ENCODE data around the gene CCL17.
"Not testable (repeated sequence)": the region's sequence is repeated elsewhere in the genome, so short reads cannot be mapped to it uniquely, and the experiment has no call there.

CCL17 gene

DNA sequence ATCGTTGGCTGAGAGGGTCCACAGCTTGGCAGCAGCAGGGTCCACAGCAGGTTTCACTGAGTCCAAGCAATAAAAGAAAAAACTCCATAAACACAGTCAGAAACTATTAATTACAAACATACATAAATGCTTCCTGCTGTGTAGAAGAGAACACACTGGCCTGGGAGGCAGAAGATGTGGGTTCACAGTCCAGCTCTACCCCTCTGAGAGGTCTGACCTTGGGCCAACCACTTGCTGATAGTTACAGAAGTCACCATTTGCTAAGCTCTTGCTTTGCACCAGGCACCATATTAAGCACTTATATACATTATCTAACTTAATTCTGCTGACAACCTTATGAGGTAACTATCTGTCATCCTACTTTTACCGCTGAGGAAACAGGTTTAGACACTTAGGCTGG lies 27.9 kb downstream of the CCL17 start:
- no peak for DNase-seq (ENCODE audit: low spot score)

DNA sequence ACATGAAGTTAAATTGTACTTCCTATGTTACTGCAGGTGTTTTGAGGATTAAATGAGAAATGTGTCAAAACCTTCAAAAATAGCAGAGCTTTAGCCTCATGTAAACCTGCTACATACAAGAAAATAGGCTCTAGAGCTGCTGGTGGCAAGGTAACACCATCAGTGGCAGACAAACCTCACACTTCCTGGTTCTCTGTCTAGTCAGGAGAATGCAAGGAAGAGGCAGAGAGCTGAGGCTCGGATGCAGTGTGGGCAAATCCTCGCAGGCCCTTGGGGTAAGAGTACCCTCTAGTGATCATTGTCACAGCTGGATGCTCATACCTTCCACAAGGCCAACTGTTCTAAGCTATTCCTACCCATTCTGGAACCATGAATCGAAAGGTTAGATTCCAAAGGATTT lies 28.4 kb downstream of the CCL17 start:
- DNase-seq (ENCODE audit: low spot score): no peak

DNA sequence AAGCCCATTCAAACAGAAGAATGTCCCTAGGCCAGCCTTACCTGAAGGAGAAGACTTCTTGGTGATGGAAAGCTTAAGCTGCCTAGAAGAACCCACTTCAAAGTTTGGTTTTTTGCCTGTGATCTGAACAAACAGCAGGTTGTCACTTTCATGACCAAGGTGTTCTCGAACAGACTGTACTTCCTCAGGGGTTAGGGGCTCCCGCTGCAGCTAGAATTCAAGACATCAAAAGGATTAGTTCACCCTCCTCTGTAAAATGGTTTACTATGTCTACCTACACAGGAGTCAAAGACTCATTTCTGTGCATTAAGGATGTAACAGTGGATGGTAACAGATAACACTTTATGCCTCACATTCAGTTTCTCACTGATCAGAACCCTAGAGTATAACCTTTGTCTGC lies 29.4 kb downstream of the CCL17 start:
- DNase-seq (ENCODE audit: low spot score): no peak

DNA sequence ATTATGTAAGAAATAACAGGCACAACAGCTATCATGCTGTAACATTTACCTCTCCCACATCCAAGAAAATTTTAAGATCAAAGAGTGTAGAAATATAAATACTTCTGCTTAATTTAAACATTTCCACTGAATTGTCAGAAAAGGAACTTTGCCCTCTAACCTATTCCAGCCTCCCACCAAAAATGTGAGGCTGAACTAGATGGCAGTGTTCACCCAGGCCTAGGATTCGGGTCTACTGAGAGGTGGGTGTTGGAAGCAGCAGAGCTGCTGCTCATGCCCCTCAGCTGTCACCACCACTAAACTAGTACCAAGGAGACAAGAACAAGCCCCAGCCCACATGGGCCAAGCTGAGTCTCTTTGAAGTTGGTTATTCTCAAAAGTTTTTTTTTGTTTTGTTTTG lies 31.3 kb downstream of the CCL17 start:
- no peak for DNase-seq (ENCODE audit: low spot score)

DNA sequence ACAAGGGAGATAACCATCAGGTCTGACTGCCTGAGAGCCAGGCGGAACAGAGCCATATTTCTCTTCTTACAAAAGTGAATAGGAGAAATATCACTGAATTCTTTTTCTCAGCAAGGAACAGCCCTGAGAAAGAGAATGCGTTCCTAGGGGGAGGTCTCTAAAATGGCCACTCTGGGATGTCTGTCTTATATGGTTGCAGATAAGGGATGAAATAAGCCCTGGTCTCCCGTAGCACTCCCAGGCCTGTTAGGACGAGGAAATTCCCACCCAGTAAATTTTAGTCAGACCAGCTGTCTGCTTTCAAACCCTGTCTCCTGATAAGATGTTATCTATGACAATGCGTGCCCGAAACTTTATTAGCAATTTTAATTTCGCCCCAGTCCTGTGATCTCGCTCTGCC lies 35.4 kb downstream of the CCL17 start:
- not testable (repeated sequence) for DNase-seq (ENCODE audit: low spot score)

DNA sequence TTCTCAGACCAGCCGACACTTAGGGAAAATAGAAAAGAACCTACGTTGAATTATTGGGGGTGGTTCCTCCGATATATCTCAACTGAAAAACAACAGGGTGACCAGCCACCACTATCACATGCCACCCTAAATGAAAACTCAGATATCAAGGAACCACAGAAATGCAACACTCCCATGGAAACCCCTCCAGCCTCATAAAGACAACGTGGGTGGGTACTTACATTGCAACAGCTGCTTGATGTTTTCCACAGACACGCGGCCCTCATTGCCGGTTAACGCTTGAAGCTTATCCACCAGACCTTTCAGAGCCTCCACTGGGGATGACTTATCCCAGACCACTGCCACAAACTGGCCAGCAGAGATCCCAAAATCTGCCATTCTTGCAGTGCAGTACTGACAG lies 36.0 kb downstream of the CCL17 start:
- not testable (repeated sequence) for DNase-seq (ENCODE audit: low spot score)

DNA sequence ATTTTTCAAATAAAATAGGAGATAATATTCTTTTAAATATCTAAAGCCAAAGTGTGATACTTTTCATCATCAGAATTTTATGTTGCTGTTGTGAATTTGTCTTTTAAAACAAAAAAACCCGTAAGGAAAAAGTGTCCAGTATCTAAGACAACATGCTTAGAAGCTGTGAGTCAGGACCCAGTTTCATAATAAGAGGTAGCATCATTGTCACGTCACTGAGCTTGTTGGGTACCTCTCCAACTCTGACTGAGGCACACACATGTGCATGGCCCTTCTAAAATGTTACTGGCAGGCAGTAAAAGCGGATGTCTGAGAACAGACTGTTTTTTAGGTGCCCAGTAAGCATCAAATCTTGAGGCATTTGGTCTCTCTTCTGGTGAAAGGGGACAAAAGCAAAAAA lies 40.1 kb downstream of the CCL17 start:
- no peak for DNase-seq (ENCODE audit: low spot score)

DNA sequence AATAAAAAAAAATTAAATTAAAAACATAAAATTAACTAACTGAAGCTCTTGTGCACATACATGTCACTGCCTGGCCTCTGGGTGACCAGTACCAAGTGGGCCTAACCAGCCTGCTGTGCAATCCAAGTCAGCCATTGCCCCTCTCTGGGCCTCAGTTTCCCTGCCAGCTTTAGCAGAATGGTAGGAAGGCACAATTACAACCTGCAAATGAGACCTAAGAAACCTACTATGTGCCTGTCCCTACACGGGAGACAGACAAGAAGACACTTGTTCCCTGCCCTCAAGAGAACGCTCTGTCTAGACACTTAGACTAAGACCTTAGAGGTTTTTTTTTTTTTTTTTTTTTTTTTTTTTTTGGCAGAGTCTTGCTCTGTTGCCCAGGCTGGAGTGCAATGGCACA lies 40.9 kb downstream of the CCL17 start:
- no peak for DNase-seq (ENCODE audit: low spot score)

DNA sequence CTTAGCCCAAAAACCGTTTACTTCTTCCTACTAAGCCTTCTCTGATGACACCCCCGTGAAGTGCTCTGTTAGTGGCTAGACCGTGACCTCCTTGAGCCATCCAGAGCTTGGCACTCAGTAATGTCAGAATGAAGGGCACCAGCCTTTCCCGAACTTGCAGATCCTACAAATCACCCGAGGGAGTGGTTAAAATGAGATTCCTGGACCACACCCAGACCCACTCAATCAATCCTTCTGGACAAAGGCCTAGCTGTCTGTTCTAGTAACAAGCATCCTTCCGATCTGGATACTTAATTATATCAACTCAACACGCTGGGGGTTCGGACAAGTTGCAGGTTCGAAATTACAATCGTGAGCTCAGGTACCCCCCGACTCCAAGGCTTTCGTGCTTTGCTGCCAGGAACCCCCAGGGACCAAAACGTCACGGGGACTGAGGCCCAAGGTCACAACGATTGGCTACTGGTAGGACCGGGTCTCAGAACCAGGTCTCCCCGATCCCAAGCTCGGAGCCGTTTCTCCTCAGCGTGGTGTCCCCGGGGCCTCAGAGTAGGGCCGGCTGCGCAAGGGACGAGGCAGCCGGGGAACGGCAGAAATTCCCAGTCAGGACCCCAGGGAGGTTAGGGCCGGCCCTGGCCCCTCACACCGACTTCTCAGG lies 42.1 kb downstream of the CCL17 start:
- peak; percentile 63 for DNase-seq (ENCODE audit: low spot score)

DNA sequence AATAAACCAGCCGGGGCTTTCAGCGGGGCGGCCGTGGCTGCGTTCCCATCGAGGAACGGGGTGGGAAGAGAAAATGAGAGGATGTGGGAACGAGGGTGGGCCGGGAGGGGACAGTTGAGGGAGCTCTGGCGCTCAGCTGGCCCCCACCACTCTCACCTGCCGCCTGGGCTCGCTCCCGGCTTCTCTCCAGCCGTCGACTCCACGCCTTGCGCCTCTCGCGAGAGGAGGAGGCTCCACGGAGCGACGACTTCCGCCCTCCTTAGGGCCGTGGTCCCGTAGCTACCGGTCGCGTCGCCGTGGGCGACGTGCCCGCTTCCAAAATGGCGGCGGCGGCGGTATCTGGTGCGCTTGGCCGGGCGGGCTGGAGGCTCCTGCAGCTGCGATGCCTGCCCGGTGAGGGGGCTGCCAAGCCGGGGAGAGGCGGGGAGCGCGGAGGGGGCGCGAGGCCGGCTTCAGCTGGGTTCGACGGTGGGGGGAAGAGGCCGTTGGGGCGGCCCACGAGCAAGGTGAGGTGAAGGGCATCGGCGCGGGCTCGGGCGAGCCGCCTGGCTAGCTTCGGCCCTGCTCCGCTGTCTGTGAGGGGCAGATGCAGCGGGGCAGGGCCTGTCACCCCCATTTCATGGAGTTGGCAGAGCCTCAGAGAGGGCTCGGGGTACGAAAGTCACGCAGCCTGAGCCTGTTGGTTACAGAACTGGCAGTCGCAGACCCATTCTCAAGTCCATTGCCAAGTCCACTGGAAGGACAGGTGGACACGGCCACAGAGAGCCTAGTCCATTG lies 42.8 kb downstream of the CCL17 start, which contains the start of the genes CIAPIN1 and COQ9:
Gene CIAPIN1, minus strand, starts transcription at position 200 of the 777 bp plus-strand sequence. CDS start 6,457 bp downstream, outside the sequence.
Gene COQ9, plus strand, starts transcription at position 294 of the 777 bp plus-strand sequence. Its CDS starts 27 bp downstream, at position 321.
- DNase-seq (ENCODE audit: low spot score): peak; percentile 93

DNA sequence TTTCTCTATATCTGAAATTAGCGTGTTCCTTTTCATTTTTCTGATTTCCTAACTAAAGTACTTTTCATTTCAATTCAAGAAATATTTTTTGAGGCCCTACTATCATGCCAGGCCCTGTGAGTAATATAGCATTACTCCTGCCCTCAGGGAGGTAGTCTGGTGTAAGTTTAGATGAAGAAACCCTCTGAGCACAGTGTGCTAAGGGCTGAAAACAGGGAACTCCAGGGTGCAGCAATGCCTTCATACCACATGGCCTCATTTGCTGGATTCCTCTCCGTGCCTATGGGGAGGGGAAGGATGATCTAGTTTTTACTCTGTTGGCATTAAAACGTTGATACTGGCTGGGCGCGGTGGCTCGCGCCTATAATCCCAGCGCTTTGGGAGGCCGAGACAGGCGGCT lies 47.5 kb downstream of the CCL17 start:
- DNase-seq (ENCODE audit: low spot score): no peak

DNA sequence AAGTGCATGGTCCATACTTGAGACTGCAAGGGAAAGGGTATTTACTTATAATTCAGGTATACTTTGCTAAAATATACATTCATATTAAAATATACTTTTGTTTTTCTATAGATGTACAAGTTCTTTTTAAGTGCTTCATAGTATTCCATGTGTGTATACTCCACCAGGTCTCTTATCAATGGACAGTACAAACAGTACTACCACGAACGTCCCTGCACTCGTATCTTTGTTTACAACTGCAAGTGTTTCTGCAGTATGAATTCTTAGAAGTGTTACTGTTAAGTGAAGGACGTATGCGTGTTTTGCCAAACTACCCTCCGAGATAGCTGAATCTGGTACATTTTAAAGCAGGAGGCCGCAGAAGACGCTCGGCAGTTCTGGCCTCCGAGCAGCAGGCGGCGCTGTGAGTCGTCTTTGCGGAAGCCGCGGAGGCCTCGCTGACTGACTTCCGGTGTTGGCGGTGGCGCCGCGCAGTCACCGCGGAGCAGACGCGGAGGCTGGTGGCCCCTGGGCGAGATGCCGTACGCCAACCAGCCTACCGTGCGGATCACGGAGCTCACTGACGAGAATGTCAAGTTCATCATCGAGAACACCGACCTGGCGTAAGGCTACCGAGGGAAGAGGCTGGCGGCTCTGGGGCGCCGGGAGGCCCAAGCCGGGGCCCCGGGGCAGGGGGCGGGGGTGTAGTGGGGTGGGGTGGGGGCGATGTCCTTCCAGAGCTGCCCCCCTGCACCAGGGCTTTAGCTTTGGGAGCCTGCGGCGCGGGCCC lies 57.8 kb downstream of the CCL17 start, which contains the start of gene POLR2C:
Gene POLR2C, plus strand, starts transcription at position 471 of the 769 bp plus-strand sequence. Its CDS starts 46 bp downstream, at position 517.
- DNase-seq (ENCODE audit: low spot score): peak; percentile 87

DNA sequence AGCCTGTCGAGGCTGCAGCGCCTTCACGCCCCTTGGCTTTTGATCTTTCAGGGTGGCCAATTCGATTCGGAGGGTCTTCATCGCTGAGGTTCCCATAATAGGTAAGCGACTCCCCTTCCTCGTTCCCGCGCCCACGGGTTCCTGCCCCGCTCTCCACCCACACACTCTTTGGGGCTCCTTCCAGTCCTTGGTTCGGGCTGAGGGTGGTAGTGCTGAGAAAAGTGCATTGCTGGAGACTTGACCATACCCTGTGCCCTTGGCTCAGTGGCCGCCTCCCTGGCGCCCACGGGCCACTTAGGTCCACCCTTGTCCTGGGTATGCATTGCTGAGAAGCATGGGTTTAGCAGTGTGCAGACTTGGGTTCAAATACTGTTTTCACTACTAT lies 58.4 kb downstream of the CCL17 start:
- DNase-seq (ENCODE audit: low spot score): no peak

DNA sequence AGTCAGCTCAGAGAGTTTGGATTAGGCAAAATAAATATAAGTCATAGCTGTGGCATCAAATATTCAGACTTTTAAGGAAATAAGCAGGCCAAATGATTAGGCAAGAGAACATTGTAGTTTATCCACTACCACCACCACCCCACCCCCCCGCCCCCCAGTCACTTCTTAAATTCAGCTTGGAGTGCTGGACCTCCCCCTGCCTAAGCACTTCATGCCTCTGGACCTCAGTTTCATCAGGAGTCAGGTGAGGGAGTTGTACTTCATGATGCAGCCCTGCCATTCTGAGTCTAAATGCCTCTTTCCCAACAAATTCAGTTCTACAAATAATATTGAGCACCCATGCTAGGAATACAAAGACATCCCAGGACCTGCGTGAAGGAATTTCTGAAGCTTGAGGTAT lies 60.0 kb downstream of the CCL17 start:
- DNase-seq (ENCODE audit: low spot score): no peak
